Measurements from ENCODE around the gene TKFC. TPM values are rescaled to one million over a fixed set of nuclear protein-coding genes. Genes with fewer than 3 reads are reported as not detected.

TKFC gene
- polyA plus RNA-seq, 1 of the 3 experiments (the other 2 are of a cell fraction): 72.0 TPM

GRCh38 chr11:61328351-61328750, 4.7 kb upstream of the TKFC start (continued):
- TF ChIP-seq, protein P1, sequence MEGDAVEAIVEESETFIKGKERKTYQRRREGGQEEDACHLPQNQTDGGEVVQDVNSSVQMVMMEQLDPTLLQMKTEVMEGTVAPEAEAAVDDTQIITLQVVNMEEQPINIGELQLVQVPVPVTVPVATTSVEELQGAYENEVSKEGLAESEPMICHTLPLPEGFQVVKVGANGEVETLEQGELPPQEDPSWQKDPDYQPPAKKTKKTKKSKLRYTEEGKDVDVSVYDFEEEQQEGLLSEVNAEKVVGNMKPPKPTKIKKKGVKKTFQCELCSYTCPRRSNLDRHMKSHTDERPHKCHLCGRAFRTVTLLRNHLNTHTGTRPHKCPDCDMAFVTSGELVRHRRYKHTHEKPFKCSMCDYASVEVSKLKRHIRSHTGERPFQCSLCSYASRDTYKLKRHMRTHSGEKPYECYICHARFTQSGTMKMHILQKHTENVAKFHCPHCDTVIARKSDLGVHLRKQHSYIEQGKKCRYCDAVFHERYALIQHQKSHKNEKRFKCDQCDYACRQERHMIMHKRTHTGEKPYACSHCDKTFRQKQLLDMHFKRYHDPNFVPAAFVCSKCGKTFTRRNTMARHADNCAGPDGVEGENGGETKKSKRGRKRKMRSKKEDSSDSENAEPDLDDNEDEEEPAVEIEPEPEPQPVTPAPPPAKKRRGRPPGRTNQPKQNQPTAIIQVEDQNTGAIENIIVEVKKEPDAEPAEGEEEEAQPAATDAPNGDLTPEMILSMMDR (IDR thresholded peaks at IDR 0.05): no peak
- TF ChIP-seq YY1 (IDR thresholded peaks at IDR 0.05; ENCODE audit: low read depth): no peak

GRCh38 chr11:61329871-61330270, 3.2 kb upstream of the TKFC start:
- WGBS (ENCODE audit: low lambda C conversion rate): 98% methylated on average over 4 of the region's 4 CpGs
- H3K9ac ChIP-seq: no peak overlapping the region
- H3K9me2 ChIP-seq: no peaks in the 10 kb centered on the region
- H3K9me3 ChIP-seq: no peaks in the 10 kb centered on the region
- no peak overlapping the region for H3K4me3 ChIP-seq (ENCODE audit: low read depth in 2 of 2, low read length in 1 of 2)
- peaks cover 26 to 28% of the 10 kb centered on the region in 2 experiments for H3K4me1 ChIP-seq (ENCODE audit: control insufficient read depth in 1 of 2, insufficient read depth in 2 of 2, low read depth in 1 of 2, low read length in 1 of 2)
- peaks cover 81% of the 10 kb centered on the region for H3K79me2 ChIP-seq (ENCODE audit: insufficient read depth)
- H4K20me1 ChIP-seq (ENCODE audit: insufficient read depth): peaks cover 38% of the 10 kb centered on the region
- H3F3A ChIP-seq (replicated peaks; ENCODE audit: insufficient read depth): peaks cover 9% of the 10 kb centered on the region
- H3K27ac ChIP-seq (ENCODE audit: low read depth in 2 of 2, low read length in 1 of 2): no peak overlapping the region
- ChIA-PET POLR2A (no interaction called here), CTCF (interaction anchor here (1.1 to 1.3 kb wide), 4 partner anchors 14 to 117 kb away, joined by 3 to 6 read pairs (median 3); no protein-coding TSS in a partner anchor)
- no peak for DNase-seq
- TF ChIP-seq TEAD4 (IDR thresholded peaks at IDR 0.05; ENCODE audit: borderline replicate concordance, insufficient read depth) (no peak), ELF1 (IDR thresholded peaks at IDR 0.05) (no peak), RAD21 (IDR thresholded peaks at IDR 0.05; ENCODE audit: low read length) (no peak), USF1 (IDR thresholded peaks at IDR 0.05; ENCODE audit: borderline replicate concordance, low read depth) (no peak), CHD2 (IDR thresholded peaks at IDR 0.05; ENCODE audit: low read length, partially characterized antibody) (no peak), JUND (IDR thresholded peaks at IDR 0.05) (no peak), TCF12 (IDR thresholded peaks at IDR 0.05) (no peak), YY1 (IDR thresholded peaks at IDR 0.05; ENCODE audit: low read depth) (no peak), MXI1 (IDR thresholded peaks at IDR 0.05; ENCODE audit: low read depth, low read length) (no peak), EZH2phosphoT487 (IDR thresholded peaks at IDR 0.05; ENCODE audit: borderline replicate concordance, low read depth) (no peak), POLR2AphosphoS5 (IDR thresholded peaks at IDR 0.05; ENCODE audit: low read depth, low read length) (no peak), FOSL2 (IDR thresholded peaks at IDR 0.05; ENCODE audit: borderline replicate concordance, low read depth) (no peak), RCOR1 (IDR thresholded peaks at IDR 0.05; ENCODE audit: low read length) (no peak)
- TF ChIP-seq, protein P1 (IDR thresholded peaks at IDR 0.05): no peak
- TF ChIP-seq, protein P2, sequence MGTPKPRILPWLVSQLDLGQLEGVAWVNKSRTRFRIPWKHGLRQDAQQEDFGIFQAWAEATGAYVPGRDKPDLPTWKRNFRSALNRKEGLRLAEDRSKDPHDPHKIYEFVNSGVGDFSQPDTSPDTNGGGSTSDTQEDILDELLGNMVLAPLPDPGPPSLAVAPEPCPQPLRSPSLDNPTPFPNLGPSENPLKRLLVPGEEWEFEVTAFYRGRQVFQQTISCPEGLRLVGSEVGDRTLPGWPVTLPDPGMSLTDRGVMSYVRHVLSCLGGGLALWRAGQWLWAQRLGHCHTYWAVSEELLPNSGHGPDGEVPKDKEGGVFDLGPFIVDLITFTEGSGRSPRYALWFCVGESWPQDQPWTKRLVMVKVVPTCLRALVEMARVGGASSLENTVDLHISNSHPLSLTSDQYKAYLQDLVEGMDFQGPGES (IDR thresholded peaks at IDR 0.05; ENCODE audit: low read depth, low read length): no peak
- TF ChIP-seq, protein P3, sequence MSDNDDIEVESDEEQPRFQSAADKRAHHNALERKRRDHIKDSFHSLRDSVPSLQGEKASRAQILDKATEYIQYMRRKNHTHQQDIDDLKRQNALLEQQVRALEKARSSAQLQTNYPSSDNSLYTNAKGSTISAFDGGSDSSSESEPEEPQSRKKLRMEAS (IDR thresholded peaks at IDR 0.05; ENCODE audit: low read depth): no peak
- H3K36me3 ChIP-seq (replicated peaks in 1 of 2; ENCODE audit: control insufficient read depth in 1 of 2, insufficient read depth in 2 of 2, low read length in 1 of 2): peaks cover 40 to 42% of the 10 kb centered on the region in 2 experiments
- no peak overlapping the region for H2AFZ ChIP-seq (ENCODE audit: low read depth)
- H3K27me3 ChIP-seq (ENCODE audit: insufficient read depth): no peaks in the 10 kb centered on the region
- no peak overlapping the region for H3K4me2 ChIP-seq
